Amniotic epithelial cell (primary cell): Measurements from ENCODE around the gene CLTCL1.

Experiments
- DNase-seq: peaks from one replicate; pipeline ENCODE4 v3.0.0-alpha.2; 2010; ENCODE audit warnings: low read depth

CLTCL1 gene

DNA sequence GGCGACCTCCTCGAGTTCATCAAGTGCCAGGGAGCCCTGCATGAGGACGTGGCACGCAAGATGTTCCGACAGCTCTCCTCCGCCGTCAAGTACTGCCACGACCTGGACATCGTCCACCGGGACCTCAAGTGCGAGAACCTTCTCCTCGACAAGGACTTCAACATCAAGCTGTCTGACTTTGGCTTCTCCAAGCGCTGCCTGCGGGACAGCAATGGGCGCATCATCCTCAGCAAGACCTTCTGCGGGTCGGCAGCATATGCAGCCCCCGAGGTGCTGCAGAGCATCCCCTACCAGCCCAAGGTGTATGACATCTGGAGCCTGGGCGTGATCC, 159.9 kb downstream of the CLTCL1 start:
- DNase-seq: no peak

DNA sequence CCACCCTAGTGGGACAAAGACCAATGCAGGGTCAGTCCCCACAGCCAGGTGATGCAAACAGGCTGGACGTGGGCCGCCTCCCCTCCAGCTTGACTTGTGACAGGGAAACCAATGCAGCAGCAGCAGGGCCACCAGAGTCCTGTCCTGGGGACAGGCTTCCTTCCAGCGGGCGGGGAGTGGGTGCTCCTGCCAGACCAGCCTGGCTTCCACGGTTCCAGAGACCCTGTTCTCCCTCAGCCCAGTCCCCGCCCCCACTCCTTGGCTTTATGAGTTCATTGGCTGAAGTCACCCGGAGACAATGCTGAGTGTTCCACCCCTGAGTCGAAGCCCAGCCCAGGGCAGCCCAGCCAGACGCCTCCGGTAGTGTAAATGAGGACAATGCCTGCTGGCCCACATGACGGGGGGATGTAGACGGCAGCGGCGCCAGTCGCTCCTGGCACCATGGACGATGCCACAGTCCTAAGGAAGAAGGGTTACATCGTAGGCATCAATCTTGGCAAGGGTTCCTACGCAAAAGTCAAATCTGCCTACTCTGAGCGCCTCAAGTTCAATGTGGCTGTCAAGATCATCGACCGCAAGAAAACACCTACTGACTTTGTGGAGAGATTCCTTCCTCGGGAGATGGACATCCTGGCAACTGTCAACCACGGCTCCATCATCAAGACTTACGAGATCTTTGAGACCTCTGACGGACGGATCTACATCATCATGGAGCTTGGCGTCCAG, 160.4 kb downstream of the CLTCL1 start, which contains the start of gene TSSK2:
TSS of gene TSSK2 (plus strand) at position 350 of the 726 bp plus-strand sequence. CDS start at position 442, 92 bp downstream.
- DNase-seq: no peak

DNA sequence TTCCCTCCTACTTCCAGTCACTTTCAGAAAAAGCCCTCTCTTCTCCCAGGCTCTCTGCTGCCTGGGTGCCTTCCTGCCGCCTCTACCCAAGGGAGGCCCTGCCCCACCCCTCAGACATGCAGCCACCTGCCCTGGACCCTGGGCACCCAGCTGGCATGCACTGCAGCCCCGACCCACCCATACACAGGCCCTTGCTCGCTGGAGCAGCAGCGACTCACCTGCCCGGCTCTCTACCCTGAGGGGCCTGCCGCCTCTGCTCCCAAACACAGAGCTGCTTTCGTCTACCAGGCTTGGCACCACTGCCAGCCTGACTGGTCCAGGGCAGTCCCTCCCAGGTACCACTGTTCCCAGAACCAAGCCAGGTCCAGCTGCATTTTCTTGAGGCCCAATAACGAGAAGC, 161.6 kb downstream of the CLTCL1 start:
- no peak for DNase-seq
